Neutrophil (primary cell): ENCODE results near the gene CD1E.

Source experiments
- H3K27ac ChIP-seq: fragments of 200-600 bp; sonication (generic); 2 replicates; pipeline ENCODE4 v1.5.1; 2016; ENCODE audit warnings: mild to moderate bottlenecking, moderate library complexity
- H3K27me3 ChIP-seq: fragments of 200-600 bp; sonication (generic); 2 replicates; pipeline ENCODE4 v1.6.0; 2016; ENCODE audit warnings: mild to moderate bottlenecking
- H3K36me3 ChIP-seq: fragments of 200-600 bp; sonication (generic); 2 replicates; pipeline ENCODE4 v1.5.1; 2017
- H3K4me1 ChIP-seq, 2 experiments: fragments of 200-600 bp in 1 of 2; sonication (generic) in 1 of 2; 1 replicate in 1 of 2; 2 replicates in 1 of 2; pipeline versions ENCODE4 v1.5.1 to v1.6.1; 2013 to 2016; ENCODE audit warnings: low read depth in 1 of 2, low read length in 1 of 2, mild to moderate bottlenecking in 1 of 2, moderate library complexity in 1 of 2; ENCODE audit not compliant: control insufficient read depth in 1 of 2, insufficient read depth in 1 of 2
- H3K4me3 ChIP-seq, 2 experiments: fragments of 200-600 bp in 1 of 2; sonication (generic) in 1 of 2; 1 replicate in 1 of 2; 2 replicates in 1 of 2; pipeline ENCODE4 v1.5.1; 2013 to 2016; ENCODE audit warnings: low read depth in 1 of 2, low read length in 1 of 2, mild to moderate bottlenecking in 1 of 2, moderate library complexity in 1 of 2
- H3K9me3 ChIP-seq: fragments of 200-600 bp; sonication (generic); 2 replicates; pipeline ENCODE4 v1.5.1; 2016
- CTCF ChIP-seq: fragments of 200-600 bp; sonication (generic); IDR thresholded peaks from 2 replicates; pipeline ENCODE4 v1.5.1; 2016; ENCODE audit warnings: antibody characterized with exemption

The CD1E gene

DNA sequence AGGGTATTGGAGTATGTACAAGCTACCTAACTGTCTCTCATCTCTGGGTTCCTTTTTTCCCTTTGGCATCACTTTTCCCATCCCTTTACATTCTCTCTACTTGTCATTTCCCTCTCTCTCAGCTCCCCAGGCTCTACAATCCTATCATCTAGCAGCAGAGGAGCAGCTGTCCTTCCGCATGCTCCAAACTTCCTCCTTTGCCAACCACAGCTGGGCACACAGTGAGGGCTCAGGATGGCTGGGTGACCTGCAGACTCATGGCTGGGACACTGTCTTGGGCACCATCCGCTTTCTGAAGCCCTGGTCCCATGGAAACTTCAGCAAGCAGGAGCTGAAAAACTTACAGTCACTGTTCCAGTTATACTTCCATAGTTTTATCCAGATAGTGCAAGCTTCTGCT lies 561 bp downstream of the CD1E start:
- no peak overlapping the region for H3K4me3 ChIP-seq
- H3K27me3 ChIP-seq: peaks cover 7% of the 10 kb centered on the region
- no peaks in the 10 kb centered on the region for H3K4me1 ChIP-seq
- no peaks in the 10 kb centered on the region for H3K9me3 ChIP-seq
- no peaks in the 10 kb centered on the region for H3K36me3 ChIP-seq
- no peak for TF ChIP-seq CTCF
- H3K27ac ChIP-seq: no peak overlapping the region

GRCh38 chr1:158355773-158356285 lies 2.1 kb downstream of the CD1E start:
- no peaks in the 10 kb centered on the region for H3K36me3 ChIP-seq

DNA sequence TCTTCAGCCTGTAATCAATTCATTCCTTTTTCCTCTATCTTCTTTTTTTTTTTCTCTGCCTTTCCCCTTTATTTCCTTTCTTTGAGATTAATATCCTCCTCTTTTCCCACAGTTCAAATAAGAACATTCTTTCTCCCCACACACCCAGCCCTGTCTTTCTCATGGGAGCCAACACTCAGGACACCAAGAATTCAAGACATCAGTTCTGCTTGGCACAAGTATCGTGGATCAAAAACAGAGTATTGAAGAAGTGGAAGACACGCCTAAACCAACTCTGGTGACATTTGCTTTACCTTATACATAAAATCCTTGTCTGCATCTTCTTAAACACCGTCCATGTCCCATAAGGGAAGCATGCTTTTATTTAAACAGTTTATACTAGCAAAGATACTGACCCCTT lies 2.9 kb downstream of the CD1E start:
- Histone ChIP-seq H3K4me1 (no peaks in the 10 kb centered on the region), H3K36me3 (no peaks in the 10 kb centered on the region), H3K9me3 (no peaks in the 10 kb centered on the region), H3K4me3 (no peak overlapping the region), H3K27ac (no peak overlapping the region), H3K27me3 (peaks cover 7% of the 10 kb centered on the region)
- TF ChIP-seq CTCF: no peak

More at GRCh38 chr1:158355773-158356285, 2.1 kb downstream of the CD1E start:
- Histone ChIP-seq H3K27me3 (peaks cover 7% of the 10 kb centered on the region), H3K4me3 (no peak overlapping the region), H3K27ac (no peak overlapping the region), H3K4me1 (no peaks in the 10 kb centered on the region), H3K9me3 (no peaks in the 10 kb centered on the region)
- TF ChIP-seq CTCF: no peak

DNA sequence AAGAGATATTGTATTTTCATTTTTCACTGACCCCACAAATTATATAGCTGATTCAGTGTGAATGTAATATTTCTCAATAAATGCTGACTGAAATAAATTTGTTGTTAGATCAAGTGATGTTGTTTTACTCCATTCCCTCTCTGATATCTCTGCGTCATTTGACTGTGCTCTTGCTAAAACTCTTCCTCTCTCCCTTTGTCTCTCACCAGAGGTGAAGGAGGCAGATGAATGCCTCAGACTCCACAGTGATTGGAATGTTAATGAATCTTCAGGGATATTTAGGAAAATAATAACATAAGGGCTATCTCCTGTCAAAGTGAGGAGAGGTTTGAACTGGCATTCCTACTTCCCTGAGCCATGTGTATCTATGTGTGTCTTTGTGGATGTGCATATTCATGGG lies 3.7 kb downstream of the CD1E start:
- no peak overlapping the region for H3K4me3 ChIP-seq
- no peaks in the 10 kb centered on the region for H3K9me3 ChIP-seq
- no peaks in the 10 kb centered on the region for H3K4me1 ChIP-seq
- no peaks in the 10 kb centered on the region for H3K36me3 ChIP-seq
- peaks cover 7% of the 10 kb centered on the region for H3K27me3 ChIP-seq
- no peak for TF ChIP-seq CTCF
- H3K27ac ChIP-seq: no peak overlapping the region

DNA sequence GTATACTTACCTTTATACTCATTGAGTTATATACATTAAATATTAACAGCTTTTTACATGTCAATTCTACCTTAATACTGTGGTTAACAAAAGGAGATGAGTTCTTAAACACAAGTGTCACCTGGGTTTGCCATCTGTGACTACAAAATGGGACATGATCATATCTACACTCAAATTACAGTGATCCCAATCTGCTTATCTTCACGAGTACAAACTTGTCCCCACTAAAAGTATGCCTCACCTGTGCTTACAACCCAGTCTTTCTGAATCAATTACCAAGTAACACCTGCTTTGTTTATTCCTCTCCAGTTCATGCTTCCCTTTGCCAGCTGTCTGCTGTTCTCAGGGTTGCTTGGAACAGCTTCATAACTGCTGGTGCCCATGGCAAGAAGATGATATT lies 8.8 kb downstream of the CD1E start:
- TF ChIP-seq CTCF: no peak

DNA sequence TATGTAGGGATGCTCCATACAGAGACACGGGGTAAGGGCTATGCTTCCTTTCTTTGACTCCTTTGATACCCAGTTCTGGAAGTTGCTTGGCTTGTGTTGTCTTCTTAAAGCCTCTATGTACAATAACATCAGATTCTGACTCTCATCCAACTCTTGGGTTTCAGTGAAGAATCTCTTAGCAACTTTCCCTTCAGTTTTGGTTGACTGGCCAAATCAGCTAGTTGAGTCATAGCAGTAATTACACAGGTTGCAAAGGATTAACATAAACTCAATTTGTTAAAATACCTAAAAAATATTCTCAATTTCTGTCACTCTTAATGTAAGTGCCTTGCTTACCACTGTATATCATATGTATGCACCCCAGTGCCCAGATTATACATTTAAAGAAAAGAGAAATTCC lies 9.2 kb downstream of the CD1E start:
- H3K27me3 ChIP-seq: peaks cover 1% of the 10 kb centered on the region
- no peaks in the 10 kb centered on the region for H3K9me3 ChIP-seq
- H3K4me3 ChIP-seq: no peak overlapping the region
- H3K36me3 ChIP-seq: no peaks in the 10 kb centered on the region
- no peak for TF ChIP-seq CTCF
- no peaks in the 10 kb centered on the region for H3K4me1 ChIP-seq
- no peak overlapping the region for H3K27ac ChIP-seq

More for the DNA sequence above, 8.8 kb downstream of the CD1E start:
- peaks cover 6% of the 10 kb centered on the region for H3K27me3 ChIP-seq
- H3K36me3 ChIP-seq: no peaks in the 10 kb centered on the region
- H3K4me3 ChIP-seq: no peak overlapping the region
- no peaks in the 10 kb centered on the region for H3K4me1 ChIP-seq
- no peak overlapping the region for H3K27ac ChIP-seq
- no peaks in the 10 kb centered on the region for H3K9me3 ChIP-seq
